ENCODE results near the gene SNCB.
A peak's percentile ranks its signal among the peaks of the same experiment; 100 is the strongest.

Gene SNCB

GRCh38 chr5:176629853-176630680 is at the start of gene SNCB, which contains the start of gene EIF4E1B:
TSS of gene SNCB (minus strand) at chr5:176630534. CDS start at chr5:176629654, 880 bp downstream.
TSS of gene EIF4E1B (plus strand) at chr5:176630675. CDS start at chr5:176642788, 12,113 bp downstream.
- peak; percentile 10 for DNase-seq

- no peak for DNase-seq
Observed at GRCh38 chr5:176679365-176680225, 49.3 kb upstream of the SNCB start.

- no peak for DNase-seq
Observed at GRCh38 chr5:176678584-176678983, 48.2 kb upstream of the SNCB start.

- DNase-seq, result peak; percentile 24
Observed at GRCh38 chr5:176677209-176677939, 47.0 kb upstream of the SNCB start.

GRCh38 chr5:176676361-176676824 is 46.1 kb upstream of the SNCB start:
- no peak for DNase-seq

GRCh38 chr5:176675676-176676360 is 45.5 kb upstream of the SNCB start:
- DNase-seq, result peak; percentile 35

GRCh38 chr5:176674799-176675198 is 44.5 kb upstream of the SNCB start:
- no peak for DNase-seq

GRCh38 chr5:176673651-176674583 is 43.6 kb upstream of the SNCB start:
- DNase-seq, result no peak

- DNase-seq, result no peak
Observed at GRCh38 chr5:176671890-176672747, 41.8 kb upstream of the SNCB start.

- no peak for DNase-seq
Observed at GRCh38 chr5:176671399-176671798, 41.1 kb upstream of the SNCB start.

GRCh38 chr5:176670449-176670848 is 40.1 kb upstream of the SNCB start:
- DNase-seq, result no peak

GRCh38 chr5:176667637-176668036 is 37.3 kb upstream of the SNCB start:
- DNase-seq, result no peak

- no peak for DNase-seq
Observed at GRCh38 chr5:176665517-176665916, 35.2 kb upstream of the SNCB start.

- DNase-seq, result no peak
Observed at GRCh38 chr5:176664886-176665285, 34.6 kb upstream of the SNCB start.

GRCh38 chr5:176664479-176664878 is 34.1 kb upstream of the SNCB start:
- no peak for DNase-seq

GRCh38 chr5:176663566-176663965 is 33.2 kb upstream of the SNCB start:
- no peak for DNase-seq

GRCh38 chr5:176662371-176663333 is 32.3 kb upstream of the SNCB start:
- no peak for DNase-seq

GRCh38 chr5:176661676-176662075 is 31.3 kb upstream of the SNCB start:
- no peak for DNase-seq
